ENCODE results near the gene ENHO. TPM values are rescaled to one million over a fixed set of nuclear protein-coding genes. Genes with fewer than 3 reads are reported as not detected.

Gene ENHO
- total RNA-seq, 1 experiment from 2014 or later: 1.9 TPM

DNA sequence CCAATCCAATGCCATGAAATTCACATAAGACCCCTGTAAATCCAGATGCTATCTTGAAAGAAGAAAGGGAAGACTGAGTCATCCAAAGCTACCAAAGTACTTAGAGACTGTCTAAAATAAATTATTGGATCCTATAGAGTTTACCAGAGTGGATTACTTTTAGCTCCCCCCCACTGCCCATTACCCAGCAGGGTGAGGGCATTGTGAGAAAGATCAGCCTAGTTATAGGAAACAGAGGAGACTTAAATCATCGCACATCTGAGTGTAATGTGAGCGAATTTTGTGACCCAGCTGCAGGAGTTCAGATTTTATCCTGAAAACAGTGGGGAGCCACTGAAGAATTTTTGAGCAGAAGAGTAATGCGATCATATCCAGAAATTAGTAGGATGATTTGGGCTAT is 1.6 kb upstream of the ENHO start:
- DNase-seq (ENCODE audit: low read depth): no peak

DNA sequence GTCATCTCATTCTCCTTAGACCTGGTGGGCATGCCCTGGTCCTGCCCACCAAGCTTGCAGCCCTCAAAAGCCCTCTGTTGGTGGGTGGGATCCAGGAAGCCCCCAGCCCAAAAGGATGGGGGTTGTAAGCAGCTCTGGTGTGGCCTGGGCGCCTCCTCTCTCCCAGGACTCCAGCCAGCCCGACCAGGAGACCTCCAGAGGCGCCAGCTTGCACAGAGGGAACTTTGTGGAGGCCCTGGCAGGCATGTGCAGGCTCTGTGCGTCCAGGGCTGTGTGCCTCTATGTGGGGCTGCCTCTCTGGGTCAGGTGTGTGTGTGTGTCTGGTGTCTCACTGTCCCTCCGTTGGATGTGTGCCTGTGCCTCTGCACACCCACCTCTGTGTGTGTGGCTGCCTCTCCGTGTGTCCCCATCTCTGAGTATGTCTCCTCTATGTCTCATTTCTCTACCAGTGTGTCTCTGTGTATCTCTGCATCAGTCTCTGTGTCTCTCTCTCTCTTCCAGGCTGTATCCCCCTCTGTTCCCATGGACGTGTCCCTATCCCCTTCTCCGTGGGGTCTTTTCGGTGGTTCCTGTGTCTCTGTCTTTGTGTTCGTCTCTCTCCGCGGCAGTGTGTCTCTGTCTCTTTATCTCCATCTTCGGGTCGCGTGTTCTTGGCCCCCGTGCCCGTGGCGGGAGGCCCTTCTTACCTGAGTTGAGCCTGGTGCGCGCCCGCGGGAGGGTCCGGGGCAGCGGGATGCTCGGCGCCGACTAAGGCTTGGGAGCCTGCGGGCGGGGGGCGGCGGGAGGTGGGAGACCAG is 501 bp downstream of the ENHO start:
- DNase-seq (ENCODE audit: low read depth): no peak

DNA sequence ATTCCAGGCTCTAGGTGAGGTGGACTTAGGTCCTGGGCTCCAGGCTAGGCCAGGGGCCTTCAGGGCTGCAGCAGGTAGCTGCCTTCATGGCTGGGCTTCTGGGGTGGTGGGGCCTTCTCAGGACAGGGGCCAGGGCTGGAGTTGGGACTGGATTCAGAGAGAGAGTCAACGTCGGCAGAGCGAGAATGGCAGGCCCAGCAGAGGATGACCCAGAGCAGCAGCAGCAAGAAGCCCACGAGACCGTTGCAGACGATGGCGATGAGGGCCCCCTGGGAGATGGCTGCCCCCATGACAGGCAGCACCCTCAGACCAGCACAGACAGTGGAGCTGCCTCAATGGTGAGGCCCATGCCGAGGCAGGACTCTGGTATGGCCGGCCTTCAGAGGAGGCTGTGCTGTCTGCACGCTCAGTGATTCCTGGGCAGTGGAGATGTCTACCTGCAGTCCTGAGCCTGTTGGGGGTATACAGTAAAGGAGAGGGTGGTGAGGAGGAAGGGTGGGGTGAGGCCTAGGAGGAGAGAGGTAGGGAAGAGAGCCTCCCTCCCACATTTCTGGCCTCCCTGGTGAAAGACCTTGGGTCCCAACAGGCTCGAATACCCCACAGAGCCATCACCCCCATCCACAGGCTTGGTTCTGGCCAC is 1.3 kb downstream of the ENHO start:
- DNase-seq (ENCODE audit: low read depth): no peak

DNA sequence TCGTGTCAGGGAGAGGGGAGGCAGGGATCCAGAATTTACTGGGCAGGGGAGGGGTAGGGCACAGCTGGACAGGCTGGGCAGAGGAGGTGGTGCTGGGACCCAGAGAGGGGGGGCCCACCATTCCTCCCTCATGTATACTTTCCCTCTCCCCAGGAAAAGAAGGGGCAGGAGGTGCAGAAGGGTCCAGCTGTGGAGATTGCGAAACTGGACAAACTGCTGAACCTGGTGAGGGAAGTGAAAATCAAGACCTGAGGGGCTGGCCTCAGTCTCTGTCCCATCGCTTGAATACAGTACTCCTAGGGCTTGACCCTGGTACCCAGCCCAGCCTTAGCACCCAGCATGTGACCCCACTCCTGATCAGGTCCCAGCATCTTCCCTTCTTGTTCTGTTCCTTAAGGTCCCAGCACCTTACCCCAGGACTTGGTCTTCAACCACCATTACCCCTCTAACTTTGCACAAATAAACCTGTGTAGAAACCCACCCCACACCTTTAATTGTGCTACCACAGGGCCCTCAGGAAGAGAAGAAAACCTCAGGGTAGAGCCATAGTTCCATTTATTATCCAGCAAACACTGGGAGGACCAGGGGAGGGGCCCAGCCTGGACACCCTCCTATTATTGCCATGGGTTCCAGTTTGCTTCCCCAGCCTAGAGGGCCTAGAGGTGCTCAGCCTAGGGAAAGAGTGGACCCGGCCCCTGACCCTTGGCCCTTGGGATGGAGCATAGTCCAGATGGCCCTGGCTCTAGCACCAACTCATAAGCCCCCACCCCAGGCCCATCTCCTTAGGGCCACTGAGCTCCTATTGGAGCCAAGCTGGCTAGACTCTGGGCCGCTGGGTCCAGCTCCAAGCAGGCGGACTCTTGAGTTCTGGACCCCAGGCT is 2.0 kb downstream of the ENHO start:
- no peak for DNase-seq (ENCODE audit: low read depth)

DNA sequence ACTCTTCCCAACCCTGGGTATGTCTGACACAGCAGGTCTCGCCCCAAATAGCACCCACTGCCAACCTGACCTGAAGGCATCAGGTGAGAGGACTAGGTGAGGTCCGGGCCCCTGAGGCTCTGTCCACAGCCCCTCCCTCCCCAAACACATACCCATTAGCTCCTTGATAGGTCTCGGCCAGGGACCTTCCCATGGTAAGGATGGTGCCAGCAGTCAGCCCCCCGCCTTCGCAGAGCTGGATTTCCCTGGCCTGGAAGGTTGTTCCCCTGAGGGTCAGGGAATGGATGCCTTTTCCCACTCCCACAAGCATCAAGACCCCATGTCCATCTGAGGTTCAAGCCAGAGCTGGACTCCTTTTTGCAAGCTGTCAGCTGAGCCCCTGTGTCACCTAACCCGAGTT is 2.7 kb downstream of the ENHO start:
- no peak for DNase-seq (ENCODE audit: low read depth)

DNA sequence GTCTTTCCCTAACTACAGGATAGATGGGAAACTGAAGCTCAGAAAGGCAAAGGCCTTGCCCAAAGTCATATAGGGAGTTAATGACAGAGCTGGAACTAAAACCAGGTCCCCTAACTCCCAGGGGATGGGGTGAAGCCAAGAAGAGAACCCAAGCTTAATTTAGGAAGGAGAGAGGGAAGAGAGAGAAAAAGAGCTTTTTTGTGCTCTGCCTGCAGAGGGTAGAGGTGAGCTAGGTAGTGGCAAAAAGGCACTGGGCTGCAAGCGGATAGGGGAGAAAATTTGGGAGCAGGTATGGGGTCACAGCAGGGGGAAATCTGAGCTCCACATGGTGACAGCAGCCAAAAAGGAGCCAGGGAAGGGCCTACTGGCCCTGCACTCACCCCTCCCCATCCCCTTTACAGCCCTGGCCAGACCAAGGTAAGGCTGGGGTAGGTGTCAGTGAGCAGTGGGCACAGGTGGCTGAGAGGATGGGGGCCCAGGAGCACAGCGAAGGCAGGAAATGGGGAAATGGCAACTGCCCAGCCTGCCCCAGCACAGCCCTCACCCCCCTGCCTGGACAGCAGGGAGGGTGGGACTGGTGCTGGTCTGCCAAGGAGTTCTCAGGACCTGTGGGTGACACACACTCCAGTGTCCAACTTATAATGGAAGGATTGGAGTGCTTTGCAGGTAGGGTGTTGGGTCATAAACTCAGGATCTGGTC is 3.3 kb downstream of the ENHO start:
- no peak for DNase-seq (ENCODE audit: low read depth)

DNA sequence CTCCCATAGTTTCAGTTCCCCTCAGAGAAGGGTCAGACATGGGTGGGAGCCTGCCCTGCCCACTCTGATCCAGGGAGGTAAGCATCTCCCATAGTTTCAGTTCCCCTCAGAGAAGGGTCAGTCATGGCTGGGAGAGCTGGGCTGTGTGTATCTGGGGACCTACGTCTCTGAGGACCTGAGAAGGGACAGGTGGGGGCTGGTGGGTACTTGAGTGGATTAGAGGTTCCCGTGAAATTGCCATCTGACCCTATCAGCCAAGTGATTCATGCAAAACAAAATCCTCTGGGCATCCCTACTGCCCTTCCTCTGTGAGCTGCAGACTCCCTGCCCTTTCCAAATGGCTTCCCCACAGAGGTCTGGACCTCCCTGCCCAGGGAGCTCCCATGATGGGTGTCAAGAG is 3.9 kb downstream of the ENHO start:
- DNase-seq (ENCODE audit: low read depth): no peak

DNA sequence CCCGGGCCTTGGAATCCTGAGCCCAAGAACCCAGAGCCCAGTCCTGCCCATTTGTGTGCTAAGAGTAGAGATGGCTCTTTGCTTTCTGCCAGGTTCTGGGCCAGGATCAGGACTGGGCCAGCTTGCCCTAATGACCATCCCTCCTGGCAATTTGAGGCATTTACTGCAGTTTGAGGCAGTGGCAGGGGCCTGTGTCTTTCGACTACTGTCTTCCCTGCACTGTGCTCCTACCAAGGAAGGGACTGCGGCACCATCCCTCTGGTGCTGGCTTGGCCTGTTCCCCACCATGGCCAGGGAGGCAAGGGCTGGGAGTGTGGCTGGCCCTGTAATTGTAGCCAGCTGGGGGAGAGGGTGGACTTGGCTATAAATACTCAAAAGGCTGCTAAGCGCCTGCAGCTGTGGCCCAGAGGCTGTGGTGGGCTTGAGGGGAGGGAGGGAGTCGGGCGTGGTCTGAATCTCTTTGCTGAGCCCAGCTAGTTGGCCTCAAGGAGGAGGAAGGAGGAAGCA is 4.6 kb downstream of the ENHO start:
- DNase-seq (ENCODE audit: low read depth): no peak

DNA sequence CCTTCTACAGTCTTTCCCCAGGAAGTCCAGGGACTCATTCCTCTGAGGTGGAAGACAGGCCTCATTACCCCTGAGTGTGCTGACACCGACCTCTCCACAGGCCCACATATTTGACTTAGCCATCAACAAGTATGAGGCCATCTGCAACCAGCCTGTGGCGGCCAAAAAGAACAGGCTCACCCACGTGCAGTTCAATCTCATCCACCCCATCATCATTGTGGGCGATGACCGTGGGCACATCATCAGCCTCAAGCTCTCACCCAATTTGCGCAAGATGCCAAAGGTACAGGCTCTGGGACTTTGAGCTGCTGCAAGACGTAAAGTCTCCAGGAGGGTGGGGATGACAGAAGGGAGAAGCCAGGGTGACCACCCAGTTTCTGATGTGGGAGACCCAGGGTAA is 5.6 kb downstream of the ENHO start:
- DNase-seq (ENCODE audit: low read depth): no peak

DNA sequence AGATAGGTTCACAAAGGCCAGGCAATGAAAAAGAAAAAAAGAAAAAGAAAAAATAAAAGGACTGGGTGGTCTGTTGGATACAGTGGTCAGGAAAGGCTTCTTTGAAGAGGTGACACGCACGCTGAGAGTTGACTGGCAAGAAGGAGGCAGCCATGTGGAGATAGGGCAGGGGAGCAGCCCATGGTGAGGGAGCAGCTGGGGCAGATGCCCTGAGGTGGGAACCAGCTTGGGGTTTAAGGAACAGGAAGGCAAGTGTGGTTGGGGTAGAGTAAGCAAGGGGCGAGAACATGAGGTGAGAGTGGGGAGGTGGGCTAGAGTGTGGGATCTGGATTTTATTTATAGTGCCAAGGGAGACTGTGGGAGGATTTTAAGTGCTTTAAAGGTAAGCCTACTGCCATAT is 6.8 kb downstream of the ENHO start:
- no peak for DNase-seq (ENCODE audit: low read depth)

DNA sequence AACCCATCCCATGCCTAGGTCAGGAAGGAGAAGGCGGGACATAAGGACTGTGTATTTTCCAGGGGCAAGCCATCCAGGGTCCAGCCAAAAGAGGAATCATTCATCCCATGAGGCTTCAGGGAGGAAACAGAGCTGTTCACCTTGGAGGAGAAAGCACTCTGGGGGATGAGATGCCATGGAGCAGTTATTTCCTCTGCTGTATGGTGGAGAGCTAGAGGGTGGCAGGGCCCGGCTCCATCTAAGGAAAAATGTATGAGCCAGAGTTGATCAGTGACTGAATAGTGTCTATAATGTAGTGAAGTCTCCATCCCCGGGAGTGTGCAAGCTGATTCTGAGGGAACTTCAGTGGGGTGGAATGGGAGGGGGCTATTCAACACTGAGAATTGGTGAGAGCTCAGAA is 8.0 kb downstream of the ENHO start:
- no peak for DNase-seq (ENCODE audit: low read depth)

DNA sequence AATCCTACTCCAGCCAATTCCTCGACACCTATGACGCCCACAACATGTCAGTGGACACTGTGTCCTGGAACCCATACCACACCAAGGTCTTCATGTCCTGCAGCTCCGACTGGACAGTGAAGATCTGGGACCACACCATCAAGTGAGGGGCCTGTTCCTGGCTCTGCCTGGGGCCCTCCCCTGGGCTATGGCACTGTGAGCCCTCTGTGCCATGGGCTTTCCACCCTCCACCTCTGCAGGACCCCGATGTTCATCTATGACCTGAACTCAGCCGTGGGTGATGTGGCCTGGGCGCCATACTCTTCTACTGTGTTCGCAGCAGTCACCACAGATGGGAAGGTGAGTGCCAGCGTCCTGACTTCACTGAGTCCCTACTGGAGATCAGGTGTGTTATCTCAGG is 8.4 kb downstream of the ENHO start:
- DNase-seq (ENCODE audit: low read depth): no peak

DNA sequence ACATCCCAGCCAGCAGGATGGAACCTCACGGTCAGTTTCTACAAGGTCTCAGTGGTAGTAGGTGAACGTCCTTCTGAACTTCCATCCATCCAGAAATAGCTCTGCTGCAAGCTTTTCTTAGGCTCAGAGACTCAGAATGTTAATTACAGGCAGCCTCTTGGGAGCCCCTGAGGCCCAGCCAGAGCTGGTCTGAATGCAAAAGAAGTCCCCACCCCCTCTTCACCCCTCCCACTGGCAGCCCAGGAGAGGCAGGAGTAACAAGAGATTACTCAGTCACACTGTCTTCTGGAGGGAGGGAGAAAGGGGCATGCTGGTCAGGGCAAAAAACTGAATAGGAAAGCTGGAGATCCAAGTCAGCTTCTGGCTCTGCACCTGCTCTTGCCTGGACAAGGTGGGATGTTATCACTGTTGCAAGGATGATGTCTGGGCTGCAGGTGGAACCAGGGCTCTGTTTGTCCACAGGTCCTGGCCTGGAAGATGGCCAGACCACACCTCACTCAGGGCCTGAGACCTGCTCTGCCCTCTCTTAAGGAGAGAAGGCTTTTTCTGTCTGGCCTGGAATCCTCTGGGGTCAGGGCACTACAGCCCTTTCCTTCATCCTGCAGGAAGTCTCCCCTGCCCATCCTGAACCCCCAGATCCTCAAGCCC is 9.1 kb downstream of the ENHO start:
- DNase-seq (ENCODE audit: low read depth): no peak

DNA sequence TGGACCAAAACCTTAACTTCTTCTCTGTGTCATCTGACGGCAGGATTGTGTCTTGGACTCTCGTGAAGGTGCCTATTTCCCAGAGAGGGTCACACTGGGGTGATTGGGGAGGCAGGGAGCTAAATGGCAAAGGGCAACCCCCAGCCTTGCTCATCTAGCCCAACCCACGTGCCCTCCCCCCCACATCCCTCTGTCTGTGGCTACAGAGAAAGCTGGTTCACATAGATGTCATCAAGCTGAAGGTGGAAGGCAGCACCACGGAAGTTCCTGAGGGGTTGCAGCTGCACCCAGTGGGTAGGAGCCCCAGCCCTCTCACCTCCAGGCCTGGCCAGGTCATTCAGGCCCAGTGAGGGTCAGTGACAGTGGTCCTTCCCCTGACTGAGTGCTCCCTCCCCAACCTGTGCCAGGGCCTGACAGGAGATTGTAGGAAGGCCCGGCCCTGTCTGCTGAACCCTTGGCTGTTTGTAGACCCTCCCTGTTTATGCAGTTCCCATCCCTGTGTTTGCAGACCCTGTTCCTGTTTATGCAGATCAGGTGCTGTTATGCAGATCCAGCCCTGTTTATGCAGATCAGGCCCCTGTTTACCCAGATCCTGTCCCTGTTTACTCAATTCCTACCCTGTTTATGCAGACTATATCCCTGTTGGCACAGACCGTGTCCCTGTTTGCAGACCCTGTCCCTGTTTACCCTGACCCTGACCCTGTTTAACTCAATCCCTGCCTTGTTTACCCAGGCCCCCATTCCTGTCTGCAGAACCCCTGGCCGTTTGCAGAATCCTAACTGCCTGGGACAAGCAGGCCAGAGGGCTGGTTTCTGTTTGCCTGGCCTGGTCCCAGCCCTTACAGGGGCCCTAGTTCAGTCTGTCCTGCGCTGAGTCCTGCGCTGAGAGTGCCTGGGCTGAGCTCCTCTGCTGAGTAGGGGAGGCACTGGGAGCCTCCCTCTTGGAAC is 10.4 kb downstream of the ENHO start:
- no peak for DNase-seq (ENCODE audit: low read depth)

DNA sequence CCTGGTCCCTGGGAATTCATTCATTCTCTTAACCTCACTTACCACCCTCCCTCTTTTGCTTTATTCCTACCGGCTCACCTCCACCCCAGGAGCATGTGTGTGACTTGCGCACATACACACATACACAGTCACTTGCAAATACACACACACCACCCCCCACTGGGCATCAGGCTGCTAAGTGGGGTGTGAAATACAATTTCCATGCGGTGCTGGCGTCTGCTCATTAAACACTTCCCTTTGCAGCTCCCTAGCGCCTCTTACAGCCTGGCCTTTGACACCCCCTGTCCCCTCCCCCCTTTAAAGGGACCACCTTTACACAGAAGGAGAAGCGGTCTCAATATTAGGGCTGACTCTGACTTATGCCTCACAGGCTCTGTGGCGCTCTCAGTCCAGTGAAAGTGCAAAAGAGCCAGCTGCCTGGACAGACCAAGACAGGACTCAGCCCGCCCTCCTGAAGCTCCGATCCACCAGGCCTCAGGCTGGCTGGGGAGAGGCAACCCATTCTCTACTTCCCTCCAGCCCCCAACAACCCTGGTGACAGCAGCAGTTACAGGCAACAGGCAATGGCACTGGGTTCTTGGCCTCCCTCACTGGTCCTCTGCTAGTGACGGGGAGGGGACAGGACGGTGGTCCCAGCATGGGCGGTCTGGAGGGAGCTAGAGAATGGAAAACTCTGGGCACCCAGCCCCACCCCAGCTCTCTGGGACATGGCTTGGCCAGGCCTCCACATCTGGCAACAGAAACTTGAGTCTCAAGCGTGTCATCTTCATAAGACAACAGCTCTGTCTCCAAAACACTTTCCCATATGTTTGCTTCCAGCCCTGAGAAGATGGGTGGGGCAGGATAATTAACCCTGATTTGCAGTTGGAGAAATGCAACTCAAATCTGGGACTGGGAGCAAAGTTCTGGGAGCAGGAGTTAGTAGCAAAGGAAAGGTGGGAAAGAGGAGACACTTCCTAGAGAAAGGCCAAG is 12.0 kb downstream of the ENHO start:
- DNase-seq (ENCODE audit: low read depth): no peak

DNA sequence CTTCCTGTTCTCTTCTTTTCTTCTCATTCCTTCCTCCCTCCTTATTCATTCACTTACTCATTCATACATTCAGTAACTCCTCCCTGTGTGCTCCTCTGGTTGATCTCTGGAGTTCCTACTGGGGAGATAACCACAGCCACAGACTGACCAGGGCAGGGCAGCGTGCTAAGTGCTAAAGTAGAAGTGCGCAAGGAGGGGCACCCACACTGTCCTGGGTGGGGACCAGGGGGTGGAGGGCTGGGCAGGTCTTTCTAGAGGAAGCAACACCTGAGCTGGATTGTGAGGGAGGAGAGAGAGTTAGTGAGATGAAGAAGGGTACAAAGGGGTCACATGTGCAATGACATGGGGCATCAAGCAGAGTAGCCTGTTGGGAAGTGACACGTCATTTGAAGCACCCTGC is 13.8 kb downstream of the ENHO start:
- DNase-seq (ENCODE audit: low read depth): no peak

DNA sequence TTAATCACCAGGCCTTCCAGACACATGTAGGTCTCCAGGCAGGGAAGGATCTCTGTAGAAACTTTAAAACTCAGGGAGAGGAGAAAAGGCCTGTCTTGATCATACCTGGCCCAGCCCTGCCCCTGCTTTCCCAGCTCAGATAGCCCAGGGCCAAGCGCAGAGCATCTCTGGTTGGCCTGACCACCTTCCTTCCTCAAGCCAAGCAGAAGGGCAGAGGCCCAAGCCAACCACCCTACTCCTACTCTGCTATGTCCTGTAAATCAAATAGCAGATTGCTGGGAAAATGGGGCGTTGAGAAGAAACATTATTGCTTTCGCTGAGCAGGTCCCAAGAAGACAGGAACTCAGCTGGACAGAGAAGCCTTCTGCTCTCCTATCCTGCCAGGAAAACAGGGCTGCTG is 14.3 kb downstream of the ENHO start:
- no peak for DNase-seq (ENCODE audit: low read depth)

DNA sequence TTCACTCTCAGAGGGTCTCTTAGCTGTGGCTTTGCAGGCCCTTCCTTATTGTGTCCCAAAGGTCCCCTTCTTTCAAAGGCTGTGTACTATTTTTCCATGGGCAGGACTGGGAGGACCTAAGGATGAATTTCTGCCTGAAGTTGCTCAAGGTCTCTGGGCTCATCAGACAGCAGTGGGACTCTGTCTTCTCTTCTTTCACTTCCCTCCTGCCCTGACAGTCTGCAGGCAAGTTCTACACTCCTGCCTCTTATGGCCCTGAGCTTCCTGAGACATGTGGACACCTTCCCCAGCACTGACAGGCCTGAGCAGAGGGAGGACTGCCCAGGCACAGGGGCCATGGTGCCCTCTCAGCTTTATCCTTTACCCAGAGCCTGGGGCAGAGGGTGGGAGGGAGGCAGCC is 14.8 kb downstream of the ENHO start:
- no peak for DNase-seq (ENCODE audit: low read depth)

DNA sequence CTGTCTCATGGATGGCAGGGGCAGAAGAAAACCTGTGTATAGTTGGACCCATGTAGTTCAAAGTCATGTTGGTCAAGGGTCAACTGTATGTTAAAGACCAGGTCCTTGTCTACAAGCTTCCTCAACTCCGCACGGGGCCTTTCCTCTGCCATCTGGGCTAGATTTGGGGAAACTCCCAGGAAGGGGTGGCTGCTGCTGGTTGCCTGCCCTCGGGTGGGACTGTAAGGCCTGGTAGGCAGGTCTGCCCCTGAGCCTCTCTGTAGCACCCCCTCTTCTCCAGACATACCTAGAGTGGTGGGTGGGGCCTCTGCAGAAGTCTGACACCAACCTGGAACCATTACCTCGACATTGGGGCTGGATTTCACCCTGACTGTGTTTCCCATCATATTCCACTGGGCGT is 15.2 kb downstream of the ENHO start:
- DNase-seq (ENCODE audit: low read depth): no peak

Data from Daoy (cell line).